DMS153 treated with DMSO at 0.1 percent for 48 hours (cell line): Measurements from ENCODE around the gene PCDHGA1.
A peak's percentile ranks its signal among the peaks of the same experiment; 100 is the strongest.
"Not testable (repeated sequence)": the region's sequence is repeated elsewhere in the genome, so short reads cannot be mapped to it uniquely, and the experiment has no call there.

Experiments used
- DNase-seq: peaks from one replicate; lab custom pipeline; 2025; ENCODE audit not compliant: unreplicated experiment; lab: John Stamatoyannopoulos, UW

PCDHGA1 gene

GRCh38 chr5:141346017-141346416 lies 15.7 kb downstream of the PCDHGA1 start:
- DNase-seq = not testable (repeated sequence)

DNA sequence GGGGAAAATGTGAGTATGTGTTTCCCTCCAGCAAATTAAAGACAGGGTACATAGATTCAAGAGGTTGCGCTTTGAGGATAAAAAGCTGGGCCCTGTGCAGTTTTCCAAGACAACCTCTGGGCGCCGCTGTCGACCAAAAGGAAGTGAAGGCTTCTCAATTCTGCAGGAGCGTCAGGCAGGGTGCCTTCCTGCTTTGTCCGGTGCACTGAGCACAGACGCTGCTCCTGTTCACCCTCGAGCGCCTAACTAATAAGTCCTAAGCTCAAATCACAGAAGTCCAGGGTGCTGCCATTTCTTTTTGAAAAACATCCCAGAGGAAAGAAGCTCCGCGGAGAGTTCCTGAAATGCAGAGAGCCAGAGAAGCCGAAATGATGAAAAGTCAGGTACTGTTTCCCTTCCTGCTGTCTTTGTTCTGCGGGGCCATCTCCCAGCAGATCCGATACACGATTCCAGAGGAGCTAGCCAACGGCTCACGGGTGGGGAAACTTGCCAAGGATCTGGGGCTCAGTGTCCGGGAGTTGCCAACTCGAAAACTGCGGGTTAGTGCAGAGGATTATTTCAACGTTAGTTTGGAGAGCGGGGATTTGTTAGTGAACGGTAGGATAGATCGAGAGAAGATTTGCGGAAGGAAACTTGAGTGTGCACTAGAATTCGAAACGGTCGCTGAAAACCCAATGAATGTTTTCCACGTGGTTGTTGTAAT lies 19.8 kb downstream of the PCDHGA1 start, which contains the start of gene PCDHGB1:
Gene PCDHGB1, plus strand, starts transcription at position 183 of the 703 bp plus-strand sequence. Its CDS starts 162 bp downstream, at position 345.
- peak; percentile 1 for DNase-seq

GRCh38 chr5:141351591-141351990 lies 21.3 kb downstream of the PCDHGA1 start:
- DNase-seq = no peak

GRCh38 chr5:141354900-141355469 lies 24.7 kb downstream of the PCDHGA1 start, which contains the start of gene PCDHGA4:
PCDHGA4 (plus strand) TSS chr5:141355021; CDS start chr5:141355108, 87 bp downstream.
- DNase-seq = no peak

DNA sequence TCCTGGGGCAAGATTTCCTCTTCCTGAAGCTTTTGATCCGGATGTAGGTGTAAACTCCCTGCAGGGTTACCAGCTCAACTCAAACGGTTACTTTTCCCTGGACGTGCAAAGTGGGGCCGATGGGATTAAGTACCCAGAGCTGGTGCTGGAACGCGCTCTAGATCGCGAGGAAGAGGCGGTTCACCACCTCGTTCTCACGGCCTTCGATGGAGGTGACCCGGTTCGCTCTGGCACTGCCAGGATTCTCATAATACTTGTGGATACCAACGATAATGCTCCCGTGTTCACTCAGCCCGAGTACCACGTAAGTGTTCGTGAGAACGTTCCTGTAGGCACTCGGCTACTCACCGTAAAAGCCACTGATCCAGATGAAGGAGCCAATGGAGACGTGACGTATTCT lies 25.3 kb downstream of the PCDHGA1 start:
- DNase-seq = no peak

DNA sequence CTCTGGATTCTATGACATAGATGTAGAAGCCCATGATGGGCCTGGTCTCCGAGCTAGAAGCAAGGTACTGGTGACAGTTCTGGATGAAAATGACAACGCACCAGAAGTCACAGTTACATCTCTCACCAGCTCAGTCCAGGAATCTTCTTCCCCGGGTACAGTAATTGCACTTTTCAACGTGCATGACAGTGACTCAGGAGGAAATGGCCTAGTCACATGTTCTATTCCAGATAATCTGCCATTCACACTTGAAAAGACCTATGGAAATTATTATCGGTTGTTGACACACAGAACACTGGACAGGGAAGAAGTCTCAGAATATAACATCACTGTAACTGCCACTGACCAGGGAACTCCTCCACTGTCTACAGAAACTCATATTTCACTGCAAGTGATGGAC lies 25.8 kb downstream of the PCDHGA1 start:
- DNase-seq = no peak

DNA sequence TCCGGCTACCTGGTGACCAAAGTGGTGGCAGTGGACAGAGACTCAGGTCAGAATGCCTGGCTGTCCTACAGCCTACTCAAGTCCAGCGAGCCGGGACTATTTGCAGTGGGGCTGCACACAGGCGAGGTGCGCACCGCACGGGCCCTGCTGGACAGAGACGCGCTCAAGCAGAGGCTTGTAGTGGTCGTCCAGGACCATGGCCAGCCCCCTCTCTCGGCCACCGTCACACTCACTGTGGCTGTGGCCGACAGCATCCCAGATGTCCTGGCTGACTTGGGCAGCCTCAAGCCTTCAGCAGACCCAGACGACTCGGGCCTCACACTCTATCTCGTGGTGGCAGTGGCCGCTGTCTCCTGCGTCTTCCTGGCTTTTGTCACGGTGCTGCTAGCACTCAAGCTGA lies 26.6 kb downstream of the PCDHGA1 start:
- no peak for DNase-seq

DNA sequence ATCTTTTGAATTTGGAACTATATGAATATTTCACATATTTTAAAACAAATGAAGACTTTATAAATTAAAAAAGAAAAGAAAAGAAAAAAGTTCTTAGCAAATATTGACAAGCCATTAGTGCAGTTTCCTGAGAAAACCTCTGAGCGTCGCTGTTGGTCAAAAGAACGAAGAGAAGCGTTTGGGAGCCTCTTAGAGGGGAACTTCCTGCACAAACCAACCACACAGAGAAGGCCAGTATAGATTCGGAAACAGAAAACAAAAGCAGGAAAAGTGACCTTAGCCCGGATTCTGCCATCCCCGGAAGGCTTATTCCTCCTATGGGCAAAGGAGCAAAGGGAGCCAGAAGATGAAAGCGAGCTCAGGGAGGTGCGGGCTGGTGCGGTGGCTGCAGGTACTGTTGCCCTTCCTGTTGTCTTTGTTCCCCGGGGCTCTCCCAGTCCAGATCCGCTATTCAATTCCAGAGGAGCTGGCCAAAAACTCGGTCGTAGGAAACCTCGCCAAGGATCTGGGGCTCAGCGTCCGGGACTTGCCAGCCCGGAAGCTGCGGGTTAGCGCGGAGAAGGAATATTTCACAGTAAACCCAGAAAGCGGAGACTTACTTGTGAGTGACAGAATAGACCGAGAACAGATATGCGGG lies 29.6 kb downstream of the PCDHGA1 start, which contains the start of gene PCDHGB2:
Gene PCDHGB2, plus strand, starts transcription at position 205 of the 637 bp plus-strand sequence. Its CDS starts 142 bp downstream, at position 347.
- no peak for DNase-seq

DNA sequence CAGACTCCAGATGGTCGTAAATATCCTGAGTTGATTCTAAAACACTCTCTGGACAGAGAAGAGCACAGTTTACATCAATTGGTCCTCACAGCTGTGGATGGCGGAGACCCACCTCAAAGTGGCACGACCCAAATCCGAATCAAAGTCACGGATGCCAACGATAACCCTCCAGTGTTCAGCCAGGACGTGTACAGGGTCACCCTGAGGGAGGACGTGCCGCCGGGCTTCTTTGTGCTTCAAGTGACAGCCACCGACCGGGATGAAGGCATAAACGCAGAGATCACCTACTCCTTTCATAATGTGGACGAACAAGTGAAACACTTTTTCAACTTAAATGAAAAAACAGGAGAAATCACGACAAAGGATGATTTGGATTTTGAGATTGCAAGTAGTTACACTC lies 30.4 kb downstream of the PCDHGA1 start:
- DNase-seq = no peak

DNA sequence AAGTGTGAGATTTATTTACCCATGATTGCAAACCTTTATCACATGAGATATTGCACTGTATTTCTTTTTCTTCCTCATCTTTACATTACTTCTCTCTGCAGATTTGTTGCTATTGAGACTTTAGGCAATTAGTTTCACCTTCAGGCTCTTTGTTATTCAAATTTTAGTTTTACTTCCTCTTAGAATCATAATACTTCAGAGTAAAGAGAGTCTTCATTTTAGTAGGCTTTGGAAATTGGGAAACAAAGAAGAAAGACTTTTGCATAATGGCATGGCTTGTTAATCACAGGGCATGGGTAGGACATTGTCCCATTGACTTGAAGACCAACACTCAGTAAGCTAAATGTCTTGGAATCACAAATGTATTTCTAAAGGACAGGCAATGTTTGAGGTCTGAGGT lies 32.4 kb downstream of the PCDHGA1 start:
- DNase-seq = no peak

- DNase-seq = no peak
These were observed 33.8 kb downstream of the PCDHGA1 start, which contains the start of gene PCDHGA5 for GRCh38 chr5:141363952-141364660. PCDHGA5 (plus strand) TSS chr5:141364162; CDS start chr5:141364331, 169 bp downstream.

GRCh38 chr5:141366016-141366896 lies 35.9 kb downstream of the PCDHGA1 start:
- no peak for DNase-seq

- DNase-seq = no peak
These were observed 39.9 kb downstream of the PCDHGA1 start, which contains the start of gene PCDHGB3 for GRCh38 chr5:141369994-141370848. PCDHGB3 (plus strand) TSS chr5:141370242; CDS start chr5:141370395, 153 bp downstream.

DNA sequence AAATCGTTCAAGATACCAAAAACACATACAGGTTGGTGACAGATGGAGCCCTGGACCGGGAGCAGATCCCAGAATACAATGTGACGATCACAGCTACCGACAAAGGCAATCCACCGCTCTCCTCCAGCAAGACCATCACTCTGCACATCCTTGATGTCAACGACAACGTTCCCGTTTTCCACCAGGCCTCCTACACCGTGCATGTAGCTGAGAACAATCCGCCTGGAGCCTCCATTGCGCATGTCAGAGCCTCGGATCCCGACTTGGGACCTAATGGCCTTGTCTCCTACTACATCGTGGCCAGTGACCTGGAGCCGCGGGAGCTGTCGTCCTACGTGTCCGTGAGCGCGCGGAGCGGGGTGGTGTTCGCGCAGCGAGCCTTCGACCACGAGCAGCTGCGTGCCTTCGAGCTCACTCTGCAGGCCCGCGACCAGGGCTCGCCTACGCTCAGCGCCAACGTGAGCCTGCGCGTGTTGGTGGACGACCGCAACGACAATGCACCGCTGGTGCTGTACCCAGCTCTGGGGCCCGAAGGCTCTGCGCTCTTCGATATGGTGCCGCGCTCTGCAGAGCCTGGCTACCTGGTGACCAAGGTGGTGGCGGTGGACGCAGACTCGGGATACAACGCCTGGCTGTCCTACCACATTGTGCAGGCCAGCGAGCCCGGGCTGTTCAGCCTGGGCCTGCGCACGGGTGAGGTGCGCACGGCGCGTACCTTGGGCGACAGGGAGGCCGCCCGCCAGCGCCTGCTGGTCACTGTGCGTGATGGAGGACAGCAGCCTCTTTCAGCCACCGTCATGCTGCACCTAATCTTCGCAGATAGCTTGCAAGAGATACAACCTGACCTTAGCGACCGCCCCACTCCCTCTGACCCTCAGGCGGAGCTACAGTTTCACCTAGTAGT lies 41.5 kb downstream of the PCDHGA1 start:
- no peak for DNase-seq

- no peak for DNase-seq
These were observed 43.5 kb downstream of the PCDHGA1 start, which contains the start of gene PCDHGA6 for GRCh38 chr5:141373673-141374317. PCDHGA6 (plus strand) TSS chr5:141373891; CDS start chr5:141374084, 193 bp downstream.

GRCh38 chr5:141374627-141375026 lies 44.3 kb downstream of the PCDHGA1 start:
- DNase-seq = no peak

- DNase-seq = not testable (repeated sequence)
These were observed 45.3 kb downstream of the PCDHGA1 start for GRCh38 chr5:141375444-141376155.
